Measurements from ENCODE around the gene PSMD8.
"Not testable (repeated sequence)": the region's sequence is repeated elsewhere in the genome, so short reads cannot be mapped to it uniquely, and the experiment has no call there.

- not testable (repeated sequence) for TF ChIP-seq CTCF (conservative IDR thresholded peaks at IDR 0.05); EZH2 (IDR thresholded peaks at IDR 0.05; ENCODE audit: low read depth)
Observed at GRCh38 chr19:38339011-38339410, 35.4 kb upstream of the PSMD8 start.
